Activated effector memory CD4-positive, alpha-beta T cell treated with Interleukin-2 at 50 U/mL for 16 hours (primary cell): ENCODE results near the gene BCL6.
A peak's percentile ranks its signal among the peaks of the same experiment; 100 is the strongest.

Experiments
- DNase-seq: peaks from one replicate; pipeline ENCODE4 v3.0.0-alpha.2; 2020

The BCL6 gene

GRCh38 chr3:187759601-187760000 lies 14.3 kb upstream of the BCL6 start:
- no peak for DNase-seq

DNA sequence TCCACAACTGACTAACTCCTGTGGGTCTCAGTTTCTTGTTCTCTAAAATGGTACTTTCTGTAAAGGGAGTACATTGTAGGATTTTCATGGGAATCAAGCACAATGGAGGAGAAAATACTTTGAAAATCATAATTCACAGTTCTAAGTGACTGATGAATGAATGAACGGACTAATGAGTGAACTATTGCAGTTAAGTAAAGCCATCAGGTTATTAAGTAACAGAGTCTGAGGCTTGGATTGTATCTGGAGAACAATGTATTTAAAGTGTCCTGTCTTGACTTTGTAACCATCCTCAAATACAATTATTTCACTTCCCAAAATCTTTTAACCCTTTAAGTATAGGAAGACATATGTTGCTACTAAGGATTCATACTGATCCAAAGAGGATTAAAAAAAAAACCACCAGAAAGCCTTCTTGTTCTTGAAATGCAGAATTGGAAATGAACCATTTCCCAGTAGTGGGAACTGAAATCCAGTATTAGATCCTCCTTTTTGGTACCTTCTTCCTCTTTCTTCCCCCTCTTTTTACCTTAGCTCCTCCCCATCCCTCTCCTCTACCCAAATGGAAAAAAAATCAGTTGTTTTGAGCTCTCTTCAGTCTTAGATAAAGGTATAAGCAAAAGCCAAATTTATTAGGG lies 13.2 kb upstream of the BCL6 start:
- no peak for DNase-seq

DNA sequence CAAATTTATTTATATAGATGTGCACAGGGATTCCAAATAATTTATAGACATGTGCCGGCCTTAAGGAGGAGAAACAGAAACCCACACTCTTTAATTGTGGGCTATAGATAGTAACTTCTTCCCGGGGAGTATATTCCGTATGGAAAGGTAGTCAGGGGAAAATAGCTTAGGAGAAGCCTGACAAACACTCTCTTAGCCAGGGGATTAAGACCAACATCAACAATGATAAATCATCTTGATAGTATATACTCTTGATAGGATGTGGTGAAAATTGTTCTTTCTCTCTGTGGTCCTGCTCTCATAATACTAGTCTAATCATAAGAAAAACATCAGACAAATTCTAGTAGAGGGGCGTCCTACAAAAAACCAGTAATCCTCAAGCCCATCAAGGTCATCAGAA lies 8.2 kb upstream of the BCL6 start:
- DNase-seq, result no peak

DNA sequence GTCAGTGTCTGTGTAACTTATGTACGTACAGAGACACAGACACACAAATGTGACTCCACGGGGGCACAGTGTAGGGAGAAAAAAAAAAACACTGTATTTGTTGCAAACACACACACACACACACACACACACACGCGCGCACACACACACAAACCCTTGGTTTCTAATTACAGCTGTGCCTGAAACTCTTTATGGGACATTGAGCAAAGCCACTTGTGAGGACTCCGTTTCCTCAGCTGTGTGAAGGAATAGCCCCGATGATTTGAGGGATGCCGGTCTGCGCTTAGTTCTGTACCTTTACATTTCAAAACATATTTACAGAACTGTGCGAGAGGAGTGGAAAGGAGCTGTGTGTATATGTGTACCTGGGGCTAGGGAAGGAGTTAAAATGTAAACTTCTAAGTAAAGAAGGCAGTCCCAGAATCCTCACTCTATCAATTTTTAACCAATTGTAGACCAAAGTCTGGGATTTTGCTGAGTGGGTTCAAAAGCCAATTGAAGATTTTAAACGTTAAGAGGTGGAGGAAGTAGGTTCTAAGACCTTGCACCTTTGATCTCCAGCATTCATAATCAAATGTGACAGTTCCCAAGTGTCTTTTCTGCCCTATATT lies 5.3 kb upstream of the BCL6 start:
- DNase-seq, result no peak

GRCh38 chr3:187750006-187750512 lies 4.8 kb upstream of the BCL6 start:
- DNase-seq, result no peak

DNA sequence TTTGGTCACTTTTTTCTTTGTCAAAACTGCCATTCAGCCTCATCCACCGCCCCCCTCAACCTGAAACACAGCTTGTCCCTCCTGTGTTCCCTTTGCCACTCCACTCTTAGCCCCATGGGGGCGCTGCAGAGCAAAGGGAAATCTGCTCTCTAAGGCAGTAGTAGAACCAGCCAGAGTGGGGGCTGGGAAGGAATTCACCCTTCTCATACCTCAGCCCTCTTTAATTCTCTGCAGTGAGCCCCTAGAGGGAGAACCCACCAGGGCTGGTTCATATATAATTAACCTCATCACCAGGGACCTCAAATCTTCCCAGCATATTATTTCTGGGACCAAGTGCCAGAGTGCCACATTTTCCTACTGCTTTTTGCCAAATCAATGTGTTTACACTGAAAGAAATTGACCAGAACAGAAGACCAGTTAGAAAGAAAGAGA lies 2.8 kb upstream of the BCL6 start:
- peak; percentile 79 for DNase-seq

DNA sequence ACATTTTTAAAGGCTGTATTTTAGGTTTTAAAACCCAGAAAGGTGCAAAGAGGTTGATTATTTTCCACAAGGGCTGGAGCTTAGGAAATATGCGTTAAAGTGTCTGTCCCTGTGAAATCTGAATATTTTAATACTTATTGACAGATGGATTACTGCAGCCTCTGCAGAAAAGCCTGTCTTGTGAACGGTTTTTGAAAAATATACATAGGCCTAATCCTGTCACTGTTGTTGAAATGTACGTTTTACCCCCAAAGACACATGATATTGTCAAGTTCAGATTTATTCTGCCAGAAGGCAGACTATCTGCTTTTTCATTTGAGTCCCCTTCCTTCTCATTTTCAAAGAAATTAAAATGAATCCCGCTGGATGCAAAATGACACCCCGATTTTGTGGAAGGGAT lies 2.2 kb upstream of the BCL6 start:
- no peak for DNase-seq

- no peak for DNase-seq
Observed at GRCh38 chr3:187746442-187747281, 1.4 kb upstream of the BCL6 start.

DNA sequence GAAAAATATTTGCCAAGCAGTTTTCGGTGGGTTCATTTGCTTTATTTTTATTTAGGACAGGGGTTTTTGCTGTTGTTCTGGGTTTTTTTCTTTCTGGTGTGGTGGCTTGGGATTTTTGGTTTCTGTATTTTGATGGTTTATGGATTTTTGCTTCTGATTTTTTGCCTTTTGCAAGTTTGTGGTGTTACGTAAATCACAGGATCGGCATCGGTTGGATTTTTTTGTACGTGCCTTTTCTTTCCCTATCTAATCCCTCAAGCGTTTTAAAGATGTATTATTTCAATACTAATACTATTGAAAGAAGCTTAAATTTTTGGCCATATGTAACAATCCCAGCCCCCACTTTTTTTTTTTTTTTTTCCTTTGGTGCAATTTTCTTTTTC lies 782 bp upstream of the BCL6 start:
- no peak for DNase-seq

DNA sequence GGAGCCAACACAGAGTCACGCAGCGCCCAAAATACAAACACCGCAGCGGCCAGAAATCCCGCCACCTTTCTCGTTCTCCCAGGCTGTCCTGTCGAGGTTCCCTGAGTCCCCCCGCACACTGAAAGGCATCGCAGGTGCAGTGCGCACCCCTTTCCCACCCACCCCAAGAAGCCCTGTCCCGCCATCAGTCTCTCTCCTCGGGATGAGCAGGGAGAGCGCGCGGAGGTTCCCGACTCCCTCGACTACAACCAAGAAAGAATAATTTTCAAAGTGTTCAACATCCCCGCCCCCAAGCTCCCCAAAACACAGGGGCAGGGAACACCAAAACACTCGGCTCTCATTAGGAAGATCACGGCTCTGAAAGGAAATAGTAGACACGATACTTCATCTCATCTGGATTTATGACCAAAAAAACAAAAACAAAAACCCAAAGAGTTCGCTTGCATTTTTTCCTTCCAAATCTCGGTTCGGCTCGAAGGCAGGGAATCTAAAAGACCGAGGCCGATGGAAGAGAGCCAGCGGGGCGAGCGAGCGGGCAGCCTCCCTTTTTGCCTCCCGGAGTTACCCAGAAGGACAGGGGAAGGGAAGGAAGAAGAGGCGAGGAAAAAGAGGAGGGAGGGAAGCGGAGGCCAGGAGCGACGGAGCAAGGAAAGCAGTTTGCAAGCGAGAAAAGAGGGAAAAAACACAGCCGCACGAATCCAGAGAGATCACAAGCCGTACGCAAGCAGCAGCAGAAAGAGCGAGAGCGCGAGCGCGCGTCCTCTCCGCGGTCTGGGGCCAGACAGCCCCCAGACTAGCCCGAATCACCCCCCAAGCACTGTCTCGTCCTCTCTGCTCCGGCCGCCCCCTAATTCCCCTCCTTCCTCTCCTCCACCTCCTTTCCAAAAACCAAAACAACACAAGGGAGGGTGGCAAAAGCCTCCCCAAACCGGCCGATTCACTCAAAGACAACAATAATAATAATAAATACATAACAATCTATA lies 808 bp downstream of the BCL6 start:
- peak; percentile 53 for DNase-seq

- peak; percentile 42 for DNase-seq
Observed at GRCh38 chr3:187743195-187744141, 1.8 kb downstream of the BCL6 start.

DNA sequence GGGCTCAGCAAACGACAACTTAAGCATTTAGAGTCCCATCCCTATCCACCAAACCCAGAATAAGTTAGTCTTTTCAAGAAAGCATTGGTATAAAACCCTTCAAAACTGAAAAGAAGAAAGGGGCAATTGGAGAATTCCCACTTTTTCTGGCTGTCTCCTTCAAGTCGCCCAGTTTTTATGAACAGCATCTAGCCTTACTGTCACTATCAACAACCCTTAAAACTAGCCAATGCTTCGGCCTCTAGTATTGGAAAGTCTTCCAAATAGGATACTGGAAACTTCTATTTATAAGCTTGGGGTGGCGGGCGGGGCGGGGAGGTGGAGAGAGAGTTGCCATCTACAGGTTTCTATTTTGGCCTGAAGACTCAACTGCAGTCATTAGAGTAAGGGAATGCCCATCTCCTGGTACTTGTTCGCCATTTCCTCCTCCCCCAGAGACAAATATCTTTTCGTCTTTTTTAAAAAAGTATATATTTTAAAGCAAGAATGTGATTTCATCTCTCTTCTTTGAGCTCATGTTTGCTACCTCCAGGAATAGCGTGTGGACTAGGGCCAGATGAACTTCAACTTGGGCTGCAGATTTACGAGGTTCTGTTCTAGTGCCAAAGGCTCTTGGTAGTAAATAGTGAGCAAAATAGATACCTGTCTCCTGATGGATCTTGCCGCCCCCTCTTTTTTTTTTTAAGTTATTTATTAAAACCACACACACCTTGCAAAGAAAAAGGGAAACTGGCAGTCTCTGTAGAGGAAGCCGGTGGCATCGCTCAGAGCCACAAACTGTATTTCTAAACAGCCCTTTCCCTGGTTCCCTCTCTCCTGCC lies 2.7 kb downstream of the BCL6 start:
- peak; percentile 13 for DNase-seq

DNA sequence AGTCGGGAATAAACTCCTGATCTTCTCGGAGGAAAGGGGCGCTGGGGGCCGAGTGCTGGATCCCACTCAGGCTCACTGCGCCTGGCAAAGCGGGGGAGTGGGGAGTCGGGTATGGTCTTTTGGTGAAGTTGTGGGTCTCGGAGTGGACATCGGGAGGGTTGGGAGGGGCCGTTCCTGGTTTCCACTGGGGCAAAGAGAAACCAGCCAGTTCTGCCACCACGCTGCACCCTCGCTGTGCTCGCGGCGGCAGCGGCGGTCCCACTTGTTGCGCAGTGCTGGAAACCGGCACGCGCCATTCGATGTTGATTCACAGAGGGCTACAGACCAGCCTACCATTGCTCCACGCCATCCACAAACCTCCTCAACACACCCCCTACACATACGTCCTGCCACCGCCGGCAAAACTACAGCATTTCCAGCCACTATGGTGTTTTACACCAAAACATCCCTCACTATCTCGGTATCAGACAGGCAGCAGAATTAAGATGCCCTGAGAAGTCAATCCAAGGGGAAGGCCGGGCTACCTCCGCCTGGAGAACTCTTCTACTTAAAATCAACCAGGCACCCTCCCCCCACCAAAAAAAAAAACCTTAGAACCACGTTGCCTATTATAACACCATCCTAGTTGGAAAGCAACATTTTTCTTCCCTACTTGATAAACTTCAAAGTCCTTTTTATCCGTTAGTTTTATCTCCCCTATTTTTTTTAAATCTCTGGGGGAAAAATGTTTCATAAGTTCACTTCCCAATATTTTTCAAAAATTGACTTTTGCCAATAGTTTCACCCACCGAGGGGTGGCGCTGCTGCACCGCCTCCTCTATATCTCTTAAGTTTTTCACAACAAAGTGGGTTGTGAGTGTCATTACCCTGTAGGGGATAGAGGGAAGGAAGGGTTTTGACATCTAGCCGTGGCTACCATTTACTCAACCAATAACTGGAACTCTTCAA lies 3.6 kb downstream of the BCL6 start:
- peak; percentile 64 for DNase-seq

DNA sequence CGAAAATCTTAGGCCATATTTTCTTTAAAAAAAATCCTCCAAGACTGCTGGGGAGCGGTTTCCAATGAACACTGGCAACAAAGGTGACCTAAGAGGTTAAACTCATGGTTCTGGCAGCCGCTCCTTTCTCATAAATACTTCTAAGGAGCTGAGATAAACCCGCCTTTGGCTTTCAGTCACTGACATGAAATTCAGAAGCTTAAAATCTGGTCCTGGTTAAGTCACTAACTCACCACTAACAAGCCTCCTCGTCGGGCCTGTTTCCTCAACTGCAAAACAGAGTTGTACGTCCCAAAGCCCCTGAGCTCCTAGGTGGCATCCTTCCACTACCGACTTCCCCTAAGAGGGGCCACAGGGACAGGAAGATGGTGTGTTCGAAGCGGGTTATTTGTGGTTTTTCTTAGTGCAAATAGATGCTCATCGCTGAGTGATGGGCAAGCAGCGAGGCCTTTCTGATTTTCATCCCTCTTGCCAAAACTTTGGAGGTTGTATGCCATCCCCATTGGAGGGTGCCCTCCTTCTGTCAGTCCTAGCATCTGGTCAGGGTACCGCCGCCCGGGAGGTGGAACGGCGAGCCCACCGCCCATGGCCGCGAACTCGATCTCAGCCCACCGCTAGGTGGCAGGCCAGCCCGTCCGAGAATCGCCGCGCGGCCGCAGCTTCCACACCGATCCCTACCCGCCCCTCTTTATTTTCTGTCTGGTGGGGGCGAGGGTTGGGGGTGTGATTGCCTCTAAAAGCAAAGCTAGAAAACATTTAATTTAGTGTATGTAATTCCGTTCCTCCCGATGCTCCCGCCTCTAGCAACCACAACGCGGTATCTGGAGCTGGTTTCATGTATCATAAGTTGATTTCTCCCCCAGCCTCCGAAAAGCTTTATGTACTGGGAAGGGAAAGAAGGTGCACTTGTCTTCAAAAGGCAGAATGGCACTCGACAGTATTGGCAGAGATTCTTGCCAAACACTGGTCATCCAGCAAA lies 4.6 kb downstream of the BCL6 start:
- peak; percentile 61 for DNase-seq

GRCh38 chr3:187739561-187740332 lies 5.5 kb downstream of the BCL6 start:
- peak; percentile 77 for DNase-seq

DNA sequence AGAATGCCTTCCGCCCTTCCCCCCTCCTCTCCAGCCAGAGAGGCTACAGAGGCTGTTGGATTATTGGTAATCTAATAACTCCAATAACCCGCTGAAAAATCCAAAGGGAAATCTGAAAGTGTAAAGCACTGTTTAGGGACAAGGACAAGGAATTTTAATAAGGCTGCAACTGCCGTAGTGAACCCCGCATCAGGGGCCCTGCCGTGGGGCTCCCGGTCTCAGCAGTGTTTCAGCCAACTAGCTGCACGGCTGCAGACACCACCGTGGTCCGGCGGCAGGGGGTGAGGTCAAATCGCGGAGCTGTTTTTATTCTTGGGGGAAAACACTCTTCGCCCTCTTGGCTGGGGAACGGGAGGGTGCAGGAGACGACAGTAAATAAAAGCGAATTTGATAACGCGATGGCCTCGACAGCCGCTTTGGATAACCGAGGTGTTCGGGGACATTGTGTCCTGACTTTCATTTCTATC lies 6.1 kb downstream of the BCL6 start:
- peak; percentile 26 for DNase-seq
